DMS79 (cell line): Measurements from ENCODE around the gene RTEL1.
"Not testable (repeated sequence)": the region's sequence is repeated elsewhere in the genome, so short reads cannot be mapped to it uniquely, and the experiment has no call there.

Source experiments
- DNase-seq: peaks from one replicate; lab custom pipeline; 2025; lab: John Stamatoyannopoulos, UW

Gene RTEL1

DNA sequence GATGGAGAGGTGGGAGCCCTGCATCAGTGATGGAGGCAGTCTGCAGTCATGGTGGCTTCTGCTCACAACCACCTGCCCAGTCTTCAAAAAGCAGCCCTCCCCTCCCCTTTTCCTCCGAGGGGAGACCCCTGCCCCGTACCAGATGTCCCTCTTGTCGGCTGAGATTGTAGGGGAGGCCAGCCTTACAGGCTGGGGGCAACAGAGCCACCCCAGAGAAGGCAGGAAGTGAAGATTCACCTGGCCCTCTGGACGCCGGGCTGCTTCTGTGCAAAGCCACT is 42.9 kb downstream of the RTEL1 start:
- DNase-seq, result no peak

DNA sequence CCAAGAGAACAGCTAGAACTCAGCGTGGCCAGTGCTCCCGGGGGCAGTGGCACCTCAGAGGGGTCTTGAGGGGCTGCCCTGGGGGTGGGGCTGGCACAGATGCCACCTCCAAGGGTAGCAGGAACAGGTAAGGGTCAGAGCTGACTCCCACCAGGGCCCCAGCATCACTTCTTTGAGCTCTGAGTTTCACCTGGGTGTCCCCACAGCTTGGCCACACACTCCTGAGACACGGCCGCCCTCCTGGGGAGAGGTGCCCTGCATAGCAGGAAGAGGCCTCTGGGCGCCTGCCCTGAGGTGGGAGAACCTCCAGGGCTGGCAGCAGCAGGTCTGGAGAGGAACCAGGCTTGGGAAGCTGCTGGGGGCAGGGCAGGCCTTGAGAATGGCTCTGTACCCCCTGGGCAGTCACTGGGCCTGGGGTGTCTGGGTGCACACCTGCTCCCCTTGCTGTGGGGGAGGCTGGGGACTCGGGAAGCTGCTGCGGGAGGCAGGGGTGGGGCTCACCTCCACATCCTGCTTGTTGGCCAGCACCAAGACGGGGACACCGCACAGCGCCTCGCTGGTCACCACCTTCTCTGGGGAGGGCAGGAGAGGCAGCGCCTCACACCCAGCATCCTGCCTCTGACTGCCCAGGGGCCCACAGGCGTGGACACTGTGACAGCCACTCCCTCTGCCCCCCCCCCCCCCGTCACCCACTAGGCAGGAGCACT is 43.4 kb downstream of the RTEL1 start:
- no peak for DNase-seq

DNA sequence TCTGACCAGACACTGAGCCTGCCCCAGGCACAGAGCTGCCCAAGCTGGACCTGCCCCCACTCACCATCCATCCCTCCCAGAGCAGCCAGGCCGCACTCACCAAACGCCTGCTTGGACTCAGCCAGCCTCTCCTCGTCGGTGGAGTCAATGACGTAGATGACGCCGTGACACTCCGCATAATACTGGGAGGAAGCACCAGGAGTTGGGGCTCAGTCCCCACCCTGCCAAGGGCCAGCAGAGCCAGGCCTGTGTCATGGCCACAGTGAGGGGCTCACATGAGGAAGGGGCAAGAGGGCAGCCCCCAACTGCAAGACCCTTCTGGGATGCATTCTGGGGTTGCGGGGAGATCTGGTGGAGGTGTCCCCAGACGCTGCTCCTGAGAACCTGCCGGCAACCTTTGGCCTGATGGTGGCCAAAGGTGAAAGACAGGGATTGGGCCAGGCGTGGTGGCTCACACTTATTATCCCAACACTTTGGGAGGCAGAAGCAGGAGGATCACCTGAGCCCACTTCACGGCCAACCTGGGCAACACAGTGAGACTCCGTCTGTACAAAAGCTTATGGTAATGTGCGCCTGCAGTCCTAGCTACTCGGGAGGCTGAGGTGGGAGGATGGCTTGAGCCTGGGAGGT is 44.0 kb downstream of the RTEL1 start:
- no peak for DNase-seq

DNA sequence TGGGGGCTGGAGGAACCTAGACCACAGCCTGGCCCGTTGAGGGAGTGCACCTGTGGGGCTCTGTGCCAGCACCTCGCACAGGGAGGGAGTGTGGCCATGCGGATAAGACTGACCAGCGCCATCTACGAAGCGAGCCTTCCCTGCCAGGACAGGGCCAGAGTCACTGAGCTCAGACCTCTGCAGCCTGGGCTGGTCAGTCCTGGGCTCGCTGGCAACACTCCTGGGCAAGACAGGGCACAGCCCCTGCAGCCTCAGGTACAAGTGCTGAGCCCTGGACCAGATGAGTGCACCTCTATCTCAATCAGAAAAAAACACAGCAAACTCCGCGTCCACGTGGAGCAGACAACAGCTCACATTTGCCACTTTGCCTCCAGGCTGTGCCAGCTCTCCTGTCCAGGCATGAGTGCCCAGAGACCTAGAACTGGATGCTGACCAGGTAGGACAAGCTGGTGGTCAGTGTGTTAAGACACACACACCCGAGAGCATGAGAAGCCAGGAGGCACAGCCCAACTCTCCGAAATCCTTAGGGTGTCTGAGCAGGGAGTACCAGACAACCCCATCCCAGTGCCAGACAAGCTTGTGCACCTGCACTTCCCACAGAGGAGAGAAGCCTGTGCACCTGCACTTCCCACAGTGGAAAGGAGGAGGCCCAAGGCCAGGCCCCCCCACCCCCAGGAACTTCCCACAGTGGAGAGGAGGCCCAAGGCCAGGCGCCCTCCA is 44.8 kb downstream of the RTEL1 start:
- no peak for DNase-seq

DNA sequence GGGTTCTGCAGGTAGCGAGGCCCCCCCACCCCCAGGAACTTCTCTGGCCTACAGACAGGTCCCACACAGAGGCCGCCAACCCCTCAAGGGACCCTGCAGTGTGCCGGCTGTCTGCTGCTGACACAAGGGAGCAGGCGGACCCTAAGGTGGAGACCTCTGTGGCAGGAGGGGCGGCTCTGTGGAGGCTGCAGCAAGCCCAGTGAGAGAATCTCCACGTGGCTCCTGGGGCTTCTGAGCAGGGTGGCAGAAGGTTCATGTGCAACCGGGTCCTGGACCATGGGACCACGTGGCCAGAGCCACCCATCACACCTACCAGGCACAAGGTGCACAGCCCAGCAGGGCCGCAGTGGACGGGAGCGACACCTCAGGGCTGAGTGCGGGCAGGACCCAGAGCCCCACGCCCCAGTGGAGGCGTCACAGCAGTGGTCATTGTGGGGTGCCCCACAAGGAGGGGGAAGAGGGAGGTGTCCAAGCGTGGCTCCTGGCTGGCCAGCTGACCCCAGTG is 45.4 kb downstream of the RTEL1 start:
- no peak for DNase-seq

DNA sequence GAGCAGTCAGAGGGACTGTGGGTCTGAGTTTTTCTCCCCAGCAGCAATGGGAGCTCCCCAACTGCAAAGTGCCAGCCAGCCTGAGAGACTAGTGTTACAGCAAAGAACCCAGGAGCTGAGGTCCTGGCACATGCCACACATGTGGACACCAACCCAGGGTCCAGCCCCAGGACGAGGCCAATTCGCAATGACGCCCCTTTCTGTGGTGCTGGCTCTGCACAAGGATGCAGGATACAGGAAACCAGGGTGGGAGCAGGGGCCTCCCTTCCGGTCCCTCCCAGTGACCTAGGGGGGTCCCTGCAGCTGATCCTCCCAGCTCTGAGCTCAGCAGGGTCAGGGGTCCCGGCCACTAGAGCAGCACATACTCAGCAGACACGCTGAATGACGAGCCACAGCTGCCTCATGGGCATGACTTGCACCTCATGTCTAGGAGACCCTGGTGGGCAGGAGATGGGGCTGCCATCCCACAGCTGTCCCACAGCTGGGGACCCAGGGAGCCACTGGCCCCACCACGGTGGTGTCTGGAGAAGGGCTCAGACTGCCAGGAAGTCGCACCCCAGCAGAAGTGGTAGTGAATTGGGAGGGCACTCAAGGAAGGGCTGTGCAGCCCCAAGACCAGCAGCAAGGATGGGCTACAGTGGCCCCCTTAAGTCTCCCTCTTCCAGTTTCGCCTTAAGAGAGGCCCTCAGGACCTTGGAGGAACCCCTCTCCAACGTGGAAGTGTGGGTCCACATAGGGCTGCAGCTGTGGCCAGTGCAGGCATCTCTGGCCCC is 46.0 kb downstream of the RTEL1 start:
- no peak for DNase-seq

DNA sequence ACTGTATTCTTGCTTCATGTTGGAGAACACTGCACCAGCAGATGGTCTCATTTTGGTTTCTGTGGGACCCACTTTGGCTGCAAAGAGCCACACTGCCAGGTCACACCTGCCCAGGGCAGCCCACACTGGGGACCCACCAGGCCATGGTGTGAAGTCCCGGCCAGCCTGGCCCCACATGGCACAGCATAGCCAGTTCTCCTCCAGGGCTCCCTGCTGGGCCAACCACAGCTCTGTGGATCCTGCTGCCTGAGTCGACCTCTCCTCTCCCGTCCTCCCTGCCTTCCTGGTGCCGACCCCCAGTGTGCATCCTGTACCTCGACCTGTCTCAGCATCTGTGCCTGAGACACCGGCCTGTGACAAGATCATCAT is 46.6 kb downstream of the RTEL1 start:
- no peak for DNase-seq

DNA sequence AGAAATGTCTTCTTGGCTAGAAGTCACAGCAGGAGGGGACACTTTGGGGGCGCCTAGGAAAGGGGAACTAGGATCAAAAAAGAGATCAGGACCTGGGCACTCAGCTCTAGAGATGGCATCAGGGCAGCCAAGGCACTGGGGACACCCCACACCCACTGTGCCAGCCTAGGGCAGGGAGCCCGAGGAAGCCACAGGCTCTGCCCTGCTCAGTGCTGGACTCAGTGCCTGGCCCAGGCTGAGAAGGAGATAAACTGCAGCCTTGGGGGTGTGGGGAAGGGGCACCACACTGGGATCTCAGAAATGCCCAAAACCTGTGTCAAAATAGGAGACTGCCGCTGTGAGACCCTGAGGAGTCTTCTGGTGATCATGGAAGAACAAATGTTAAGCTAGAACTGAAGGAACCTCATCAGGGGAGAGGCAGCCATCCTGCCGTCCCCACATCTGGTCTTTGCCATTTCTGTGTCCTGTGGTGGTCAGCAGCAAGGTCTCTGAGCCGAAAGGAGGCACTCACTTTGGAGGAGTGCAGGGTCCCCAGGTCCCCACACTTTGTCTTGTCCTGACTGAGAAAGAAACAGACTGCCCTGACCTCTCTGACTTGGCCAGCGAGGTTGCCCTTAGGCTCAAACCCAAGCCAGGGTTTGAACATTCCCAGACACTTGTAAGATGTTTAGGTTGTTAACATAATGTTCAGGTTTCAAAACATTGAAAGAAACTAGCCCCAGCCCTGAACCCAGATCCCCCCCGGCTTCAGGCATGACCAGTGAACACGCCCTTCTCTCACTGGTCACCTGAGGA is 47.3 kb downstream of the RTEL1 start:
- DNase-seq, result no peak

DNA sequence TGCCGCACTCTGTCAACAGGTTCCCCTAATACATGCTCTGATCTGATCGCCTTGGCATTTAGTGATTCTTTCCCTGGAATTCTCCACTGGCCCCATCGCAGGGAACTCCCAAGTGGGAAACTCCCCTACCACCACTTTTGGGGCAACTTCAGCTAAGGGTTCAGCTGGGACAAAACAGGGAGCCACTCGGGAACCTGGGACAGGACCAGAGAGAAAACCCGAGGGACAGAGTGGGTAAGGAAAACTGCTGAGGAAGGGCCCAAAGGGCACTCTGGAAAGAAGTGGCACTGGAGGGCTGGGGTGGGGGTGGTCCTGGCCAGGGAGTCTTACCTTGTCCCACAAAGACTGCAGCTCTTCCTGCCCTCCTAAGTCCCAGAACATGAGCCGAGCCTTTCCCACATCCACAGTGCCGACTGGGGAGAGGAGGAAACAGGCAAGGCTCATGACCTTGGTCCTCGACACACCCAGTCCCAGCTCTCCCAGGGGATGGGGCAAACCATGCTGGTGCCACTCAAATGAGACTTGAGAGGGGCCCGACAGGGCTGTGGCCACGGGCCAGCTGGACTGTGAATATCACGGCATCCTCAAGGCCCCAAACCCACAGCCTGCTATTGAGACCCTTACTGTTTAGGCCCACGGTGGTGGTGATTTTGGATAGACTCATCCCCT is 48.0 kb downstream of the RTEL1 start:
- no peak for DNase-seq

DNA sequence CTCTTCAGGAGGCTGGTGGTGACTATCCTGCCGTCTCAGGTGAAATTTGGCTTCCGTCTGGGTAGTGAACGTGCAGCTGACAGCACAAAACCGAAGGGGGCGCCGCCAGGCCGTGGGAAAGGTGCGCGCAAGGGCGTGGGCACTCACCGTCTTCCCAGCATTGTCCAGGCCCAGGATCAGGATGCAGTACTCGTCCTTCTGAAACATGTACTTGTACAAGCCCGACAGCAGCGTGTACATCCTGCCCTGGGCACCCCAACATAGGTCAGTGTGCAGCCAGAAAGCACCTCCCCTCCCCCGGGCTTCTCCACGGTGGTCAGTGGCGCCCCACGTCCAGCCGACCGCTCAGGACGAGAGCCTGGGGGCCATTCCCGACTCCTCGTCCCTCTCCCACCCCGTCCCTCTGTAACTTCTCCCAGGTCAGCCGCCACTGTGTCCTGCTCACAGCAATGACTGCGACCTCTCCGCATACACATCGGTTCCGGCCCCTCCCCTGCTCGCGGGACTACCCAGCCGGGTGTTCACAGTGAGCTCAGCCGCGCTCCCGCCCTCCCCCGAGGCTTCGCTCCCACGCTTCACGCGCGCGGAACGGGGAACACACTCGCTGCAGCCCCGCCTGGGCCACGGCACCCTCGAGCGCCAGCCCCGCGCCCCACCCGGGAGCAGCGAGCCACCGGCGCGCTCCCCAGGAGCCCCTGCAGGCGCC is 48.9 kb downstream of the RTEL1 start:
- DNase-seq, result peak; percentile 38

DNA sequence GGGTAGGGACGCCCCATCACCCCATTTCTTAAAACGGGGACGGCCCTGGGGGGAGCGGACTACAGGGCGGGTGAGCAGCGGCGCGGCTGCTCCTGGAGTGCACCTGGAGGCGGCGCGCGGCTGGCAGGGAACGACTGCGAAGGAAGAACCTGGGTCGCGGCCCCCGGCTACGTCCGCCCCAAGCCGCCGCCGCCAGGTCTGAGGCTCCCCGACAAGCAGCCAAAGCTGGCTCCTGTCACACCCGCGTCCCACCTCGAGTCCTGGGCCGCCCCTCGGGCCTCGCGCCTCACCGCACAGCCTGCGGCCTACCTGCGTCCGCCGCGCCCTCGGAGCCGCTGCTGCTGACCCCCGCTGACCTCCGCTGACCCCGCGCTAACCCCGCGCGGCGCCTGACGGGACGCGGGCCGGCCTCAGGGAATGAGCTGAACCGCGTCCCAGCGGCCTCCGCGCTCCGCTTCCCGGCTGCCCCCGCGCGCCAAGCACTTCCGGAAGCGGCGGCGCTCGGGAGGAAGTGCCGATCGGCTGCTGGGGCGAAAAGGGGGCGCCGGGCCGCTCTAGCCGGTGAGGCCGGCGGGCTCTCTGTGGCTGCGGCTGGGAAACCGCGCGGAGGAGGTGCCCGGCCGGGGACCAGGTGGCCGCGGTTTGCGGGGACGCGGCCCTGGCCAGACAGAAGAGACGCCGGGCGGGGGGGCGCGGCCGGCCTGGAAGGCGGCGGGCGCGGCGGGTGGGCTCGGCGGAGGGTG is 49.6 kb downstream of the RTEL1 start, which contains the start of the genes ARFRP1 and ZGPAT:
Gene ARFRP1 (minus strand): TSS at position 419 of the 743 bp plus-strand sequence. CDS start 885 bp downstream, outside the sequence.
Gene ZGPAT (plus strand): TSS at position 482 of the 743 bp plus-strand sequence. CDS start 542 bp downstream, outside the sequence.
- peak; percentile 79 for DNase-seq

DNA sequence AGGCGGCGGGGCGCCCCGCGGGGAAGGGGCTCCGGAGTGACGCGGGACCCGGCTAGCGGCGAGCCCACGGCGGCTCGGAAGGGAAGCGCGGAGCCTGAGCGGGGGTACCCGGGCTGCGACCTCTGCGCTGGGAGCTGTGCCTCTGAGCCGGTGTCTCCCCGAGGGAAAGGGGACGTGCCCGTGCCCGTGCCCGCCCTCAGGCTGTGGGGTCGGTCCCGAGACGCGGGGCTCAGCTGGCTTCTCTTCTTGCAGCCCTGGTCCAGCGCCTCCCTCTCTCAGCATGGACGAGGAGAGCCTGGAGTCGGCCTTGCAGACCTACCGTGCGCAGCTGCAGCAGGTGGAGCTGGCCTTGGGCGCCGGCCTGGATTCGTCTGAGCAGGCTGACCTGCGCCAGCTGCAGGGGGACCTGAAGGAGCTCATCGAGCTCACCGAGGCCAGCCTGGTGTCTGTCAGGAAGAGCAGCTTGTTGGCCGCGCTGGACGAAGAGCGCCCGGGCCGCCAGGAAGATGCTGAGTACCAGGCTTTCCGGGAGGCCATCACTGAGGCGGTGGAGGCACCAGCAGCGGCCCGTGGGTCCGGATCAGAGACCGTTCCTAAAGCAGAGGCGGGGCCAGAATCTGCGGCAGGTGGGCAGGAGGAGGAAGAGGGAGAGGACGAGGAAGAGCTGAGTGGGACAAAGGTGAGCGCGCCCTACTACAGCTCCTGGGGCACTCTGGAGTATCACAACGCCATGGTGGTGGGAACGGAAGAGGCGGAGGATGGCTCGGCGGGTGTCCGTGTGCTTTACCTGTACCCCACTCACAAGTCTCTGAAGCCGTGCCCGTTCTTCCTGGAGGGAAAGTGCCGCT is 50.4 kb downstream of the RTEL1 start:
- DNase-seq, result no peak

DNA sequence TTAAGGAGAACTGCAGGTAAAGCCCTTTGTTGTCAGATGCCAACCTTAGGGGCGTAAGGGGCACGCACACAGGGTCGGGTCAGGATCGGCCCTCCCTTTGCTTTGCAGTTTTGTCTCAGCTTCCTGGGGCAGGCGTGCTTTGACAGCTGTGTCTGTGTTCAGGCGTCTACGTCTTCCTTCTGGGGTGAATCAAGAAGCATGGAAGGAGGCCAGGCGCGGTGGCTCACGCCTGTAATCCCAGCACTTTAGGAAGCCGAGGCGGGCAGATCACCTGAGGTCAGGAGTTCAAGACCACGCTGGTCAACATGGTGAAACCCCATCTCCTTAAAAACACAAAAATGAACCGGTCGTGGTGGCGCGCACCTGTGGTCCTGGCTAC is 51.0 kb downstream of the RTEL1 start:
- DNase-seq, result no peak

DNA sequence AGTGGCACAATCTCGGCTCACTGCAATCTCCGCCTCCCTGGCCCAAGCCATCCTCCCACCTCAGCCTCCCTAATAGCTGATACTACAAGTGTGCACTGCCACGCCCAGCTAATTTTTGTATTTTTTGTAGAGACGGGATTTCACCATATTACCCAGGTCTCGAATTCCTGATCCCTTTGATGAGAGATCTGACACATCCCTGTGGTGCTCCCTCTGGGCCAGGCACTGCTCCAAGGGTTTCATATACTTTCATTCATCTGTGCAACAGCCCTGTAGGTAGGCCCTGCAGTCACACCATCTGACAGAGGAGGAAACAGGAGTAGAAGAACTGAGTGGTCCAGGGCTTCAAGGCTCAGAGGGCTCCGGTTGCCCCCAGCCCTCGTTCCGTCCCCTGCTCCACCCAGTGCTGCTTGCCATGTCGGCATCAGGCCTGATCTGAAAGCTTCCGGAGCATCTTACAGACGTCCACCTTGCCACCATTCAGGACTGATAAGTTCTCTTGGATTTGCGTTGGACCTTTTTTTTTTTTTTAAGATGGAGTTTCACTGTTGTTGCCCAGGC is 53.1 kb downstream of the RTEL1 start:
- no peak for DNase-seq

DNA sequence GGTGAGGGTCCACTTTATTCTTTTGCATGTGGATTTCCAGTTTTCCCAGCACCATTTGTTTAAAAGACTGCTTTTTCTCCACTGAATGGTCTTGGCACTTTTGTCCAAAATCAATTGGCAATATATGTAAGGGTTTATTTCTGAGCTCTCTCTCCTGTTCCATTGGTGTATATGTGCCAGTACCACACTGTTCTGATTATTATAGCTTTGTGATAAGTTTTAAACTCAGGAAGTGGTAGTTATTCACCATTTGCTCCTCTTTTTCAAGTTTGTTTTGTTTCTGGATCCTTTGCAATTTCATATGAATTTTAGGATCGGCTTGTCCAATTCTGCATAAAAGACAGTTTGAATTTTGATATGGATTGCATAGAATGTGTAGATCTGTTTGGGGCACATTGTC is 54.1 kb downstream of the RTEL1 start:
- DNase-seq, result no peak

DNA sequence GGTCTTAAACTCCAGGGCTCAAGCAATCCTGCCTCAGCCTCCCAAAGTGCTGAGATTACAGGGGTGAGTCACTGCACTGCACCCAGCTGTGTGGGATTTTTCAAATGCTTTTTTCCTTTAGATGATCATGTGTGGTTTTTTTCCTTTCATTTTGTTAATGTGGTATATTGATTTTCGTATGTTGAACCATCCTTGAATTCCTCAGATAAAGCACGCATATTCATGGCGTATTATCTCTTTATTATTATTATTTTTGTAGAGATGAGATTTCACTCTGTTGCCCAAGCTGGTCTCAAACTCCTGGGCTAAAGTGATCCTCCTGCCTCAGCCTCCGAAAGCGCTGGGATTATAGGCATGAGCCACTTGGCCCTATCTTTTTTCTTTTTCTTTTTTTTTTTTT is 56.7 kb downstream of the RTEL1 start:
- DNase-seq, result no peak

DNA sequence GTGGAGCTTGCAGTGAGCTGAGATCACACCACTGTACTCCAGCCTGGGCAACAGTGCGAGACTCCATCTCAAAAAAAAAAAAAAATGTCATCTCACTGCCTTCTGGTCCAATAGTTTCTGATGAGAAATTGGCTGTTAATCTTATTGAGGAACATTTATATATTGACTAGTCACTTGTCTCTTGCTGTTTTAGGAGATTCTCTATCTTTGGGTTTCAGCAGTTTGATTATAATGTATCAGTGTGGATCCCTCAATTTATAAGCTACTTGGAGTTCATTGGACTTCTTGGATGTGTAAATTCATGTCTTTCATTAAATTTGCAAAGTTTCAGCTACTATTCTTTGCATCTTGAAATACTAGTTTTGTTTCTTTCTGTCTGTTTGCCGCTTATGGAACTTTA is 60.9 kb downstream of the RTEL1 start:
- no peak for DNase-seq

DNA sequence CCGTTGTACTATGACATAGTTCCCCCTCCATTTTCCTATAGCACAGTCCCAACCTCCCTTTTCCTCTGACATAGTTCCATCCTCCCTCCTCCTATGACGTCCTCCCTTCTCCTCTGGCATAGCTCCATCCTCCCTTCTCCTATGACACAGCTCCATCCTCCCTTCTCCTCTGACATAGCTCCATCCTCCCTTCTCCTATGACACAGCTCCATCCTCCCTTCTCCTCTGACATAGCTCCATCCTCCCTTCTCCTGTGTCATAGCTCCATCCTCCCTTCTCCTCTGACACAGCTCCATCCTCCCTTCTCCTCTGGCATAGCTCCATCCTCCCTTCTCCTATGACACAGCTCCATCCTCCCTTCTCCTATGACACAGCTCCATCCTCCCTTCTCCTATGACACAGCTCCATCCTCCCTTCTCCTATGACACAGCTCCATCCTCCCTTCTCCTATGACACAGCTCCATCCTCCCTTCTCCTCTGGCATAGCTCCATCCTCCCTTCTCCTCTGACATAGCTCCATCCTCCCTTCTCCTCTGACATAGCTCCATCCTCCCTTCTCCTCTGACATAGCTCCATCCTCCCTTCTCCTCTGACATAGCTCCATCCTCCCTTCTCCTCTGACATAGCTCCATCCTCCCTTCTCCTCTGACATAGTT is 65.0 kb downstream of the RTEL1 start:
- not testable (repeated sequence) for DNase-seq
